NK-92 (cell line): ENCODE measurements around the gene ATOSA.

Experiments used
- DNase-seq: peaks from one replicate; lab custom pipeline; 2025; ENCODE audit not compliant: unreplicated experiment; lab: John Stamatoyannopoulos, UW

ATOSA gene

GRCh38 chr15:52689562-52689961 is 10.4 kb upstream of the ATOSA start:
- DNase-seq, result no peak

- no peak for DNase-seq
Measured at GRCh38 chr15:52683580-52683979, 4.4 kb upstream of the ATOSA start.

DNA sequence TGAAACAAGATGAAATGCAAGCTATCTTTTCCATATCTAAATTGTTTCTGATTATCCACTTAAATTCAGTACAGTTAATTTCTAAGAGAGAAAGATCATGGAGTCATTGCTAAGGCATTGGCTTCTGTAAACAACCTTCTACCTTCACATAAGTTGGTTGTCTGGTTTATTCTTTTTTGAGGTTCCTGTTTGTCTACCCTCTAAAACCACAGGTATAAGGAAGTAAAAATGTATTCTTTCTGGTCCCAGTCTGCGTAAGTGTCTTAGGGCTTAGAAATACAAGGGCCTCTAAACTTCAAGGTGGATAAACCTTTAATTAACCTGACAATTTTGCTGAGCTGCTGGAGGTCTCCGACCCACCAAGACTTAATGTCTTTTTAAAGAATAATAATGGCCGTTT is 3.6 kb upstream of the ATOSA start:
- no peak for DNase-seq

DNA sequence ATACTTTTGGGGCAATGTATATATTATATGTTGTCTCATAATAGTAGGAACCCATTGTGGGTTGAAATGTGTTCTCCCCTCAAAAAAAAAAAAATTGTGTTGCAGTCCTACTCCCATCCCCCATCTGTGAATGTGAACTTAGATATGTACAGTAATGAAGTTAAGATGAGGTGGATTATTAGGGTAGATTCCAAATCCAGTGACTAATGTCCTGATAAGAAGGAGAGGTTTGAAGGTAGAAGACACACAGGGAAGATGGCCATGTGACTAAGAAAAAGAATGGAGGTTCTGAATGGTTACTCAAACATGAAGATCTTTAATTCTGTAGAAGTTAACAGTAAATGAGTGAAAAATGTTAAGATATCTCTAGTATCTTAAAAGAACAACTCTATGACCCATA is 3.0 kb upstream of the ATOSA start:
- DNase-seq, result no peak

- DNase-seq, result no peak
Measured at GRCh38 chr15:52681441-52681840, 2.3 kb upstream of the ATOSA start.

- no peak for DNase-seq
Measured at GRCh38 chr15:52680761-52681160, 1.6 kb upstream of the ATOSA start.

DNA sequence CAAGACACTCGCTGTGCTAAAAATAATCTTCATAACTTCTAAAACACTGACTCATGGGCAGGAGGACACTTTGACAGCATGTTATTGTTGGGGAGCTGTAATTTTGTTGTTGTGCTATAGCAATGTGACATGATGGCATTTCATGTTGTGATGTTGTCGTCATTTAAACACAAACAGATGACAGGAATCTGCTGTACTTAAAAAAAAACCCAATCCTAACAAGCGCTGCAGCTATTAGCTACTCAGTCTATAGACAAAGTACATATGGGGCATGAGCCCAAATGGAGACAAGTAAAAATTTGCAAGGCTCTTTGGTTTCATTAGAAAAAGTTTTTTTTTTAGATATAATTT is 828 bp upstream of the ATOSA start:
- no peak for DNase-seq

DNA sequence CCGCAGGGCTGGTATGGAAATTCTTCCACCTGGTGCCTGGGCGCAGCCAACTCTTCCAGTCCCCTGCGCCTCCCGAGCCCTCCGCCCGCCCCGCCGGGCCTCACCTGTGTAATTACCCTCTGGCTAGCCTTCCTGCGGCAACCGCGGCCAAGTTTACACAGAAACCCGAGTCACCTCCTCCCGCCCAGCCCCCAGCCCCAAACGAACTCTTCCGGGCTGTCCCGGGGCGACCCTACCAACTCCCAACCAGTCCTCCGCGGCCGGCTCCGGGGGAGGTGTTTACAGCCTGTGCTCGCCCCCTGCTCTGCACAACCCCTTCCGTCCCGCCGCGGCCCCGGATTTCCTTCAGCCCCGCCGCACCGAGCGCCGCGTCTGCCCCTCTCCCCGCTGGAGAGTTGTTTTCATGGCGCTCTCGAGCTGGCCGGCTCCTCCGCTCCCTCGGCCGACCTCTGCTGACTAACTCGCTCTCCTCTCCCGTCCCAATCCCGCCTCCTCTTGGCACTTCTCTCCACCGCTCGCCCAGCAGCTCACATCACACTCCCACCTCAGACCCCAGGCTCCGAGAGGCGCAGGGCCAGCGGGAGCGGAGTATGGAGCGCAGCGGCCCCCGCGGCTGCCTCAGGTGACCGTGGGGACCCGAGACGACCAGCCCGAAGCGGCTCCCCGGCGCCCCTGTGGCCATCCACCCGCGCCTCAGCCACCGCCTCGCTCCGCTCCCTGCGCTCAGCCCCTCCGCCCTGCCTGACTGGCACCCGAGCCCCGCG is 538 bp downstream of the ATOSA start:
- no peak for DNase-seq

GRCh38 chr15:52677593-52678467 is 1.4 kb downstream of the ATOSA start:
- DNase-seq, result no peak

DNA sequence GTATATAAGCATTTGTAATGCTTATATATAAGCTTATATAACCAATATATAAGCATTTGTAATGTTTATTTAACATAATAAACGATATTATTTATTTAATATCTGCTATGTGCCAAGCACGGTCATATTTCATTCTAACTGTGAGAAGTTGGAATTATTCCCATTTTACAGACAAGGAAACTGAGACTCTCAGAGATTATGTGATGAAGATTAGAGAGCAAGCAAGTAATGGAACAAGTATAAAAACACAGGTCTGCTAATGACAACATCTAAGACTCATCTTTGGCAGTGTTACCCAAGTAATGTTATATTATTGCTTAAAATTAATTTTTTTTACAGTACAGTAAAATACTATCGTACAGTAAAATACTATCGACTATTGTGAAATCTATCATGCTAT is 4.4 kb downstream of the ATOSA start:
- DNase-seq, result no peak

GRCh38 chr15:52673734-52674133 is 5.5 kb downstream of the ATOSA start:
- no peak for DNase-seq

DNA sequence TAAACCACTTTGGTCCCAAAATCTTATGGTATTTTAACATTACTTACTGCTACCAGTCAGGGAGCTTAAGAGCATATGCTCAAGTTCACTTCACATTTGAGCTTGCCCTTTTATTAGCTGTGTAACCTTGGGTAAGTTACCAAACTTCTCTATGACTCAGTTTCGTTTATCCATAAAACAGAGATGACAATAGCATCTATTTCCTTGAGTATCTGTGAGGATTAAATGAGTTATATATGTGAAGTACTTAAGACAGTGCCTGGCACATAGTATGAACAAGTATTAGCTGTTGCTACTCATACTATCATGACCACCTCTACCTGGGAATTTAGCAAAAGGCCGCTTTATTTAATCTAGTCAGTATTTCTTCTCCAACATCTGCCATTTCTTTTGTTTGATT is 5.9 kb downstream of the ATOSA start:
- DNase-seq, result no peak

DNA sequence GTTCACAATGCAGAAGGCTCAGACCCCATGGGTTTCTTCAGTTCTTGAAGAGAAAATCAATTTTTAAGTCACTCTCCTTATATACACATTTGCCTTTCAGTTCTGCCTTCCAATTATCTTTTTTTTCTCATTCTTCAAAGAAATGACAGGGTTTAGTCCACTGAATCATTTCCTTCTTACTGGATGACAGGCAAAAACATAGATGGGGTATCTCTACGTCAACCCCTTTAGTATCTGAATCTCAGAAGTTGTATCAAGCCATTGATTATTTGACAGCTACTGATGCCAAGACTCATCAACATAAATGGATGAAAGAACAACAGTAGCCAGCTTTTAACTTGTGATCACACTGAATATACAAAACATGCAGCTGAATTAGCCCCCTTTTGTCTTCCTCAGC is 6.5 kb downstream of the ATOSA start:
- DNase-seq, result no peak

- DNase-seq, result no peak
Measured at GRCh38 chr15:52670087-52670486, 9.1 kb downstream of the ATOSA start.

GRCh38 chr15:52668133-52668532 is 11.1 kb downstream of the ATOSA start:
- no peak for DNase-seq

DNA sequence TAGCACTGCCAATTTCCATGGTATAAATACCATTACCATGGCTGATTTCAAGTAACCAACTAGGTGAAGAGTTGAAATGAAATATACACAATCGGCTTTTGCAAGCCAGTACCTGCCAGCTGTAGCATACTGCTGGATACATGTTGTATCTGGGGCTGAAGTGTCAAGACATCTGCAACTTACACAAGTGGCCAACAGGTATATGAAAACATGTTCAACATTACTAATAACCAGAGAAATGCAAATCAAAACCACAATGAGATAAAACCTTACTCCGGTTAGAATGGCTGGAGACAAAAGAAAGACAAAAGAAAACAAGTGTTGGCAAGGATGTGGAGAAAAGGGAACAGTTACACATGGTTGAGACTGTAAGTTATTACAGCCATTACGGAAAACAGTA is 11.6 kb downstream of the ATOSA start:
- no peak for DNase-seq

GRCh38 chr15:52663536-52664294 is 15.5 kb downstream of the ATOSA start:
- DNase-seq, result no peak

DNA sequence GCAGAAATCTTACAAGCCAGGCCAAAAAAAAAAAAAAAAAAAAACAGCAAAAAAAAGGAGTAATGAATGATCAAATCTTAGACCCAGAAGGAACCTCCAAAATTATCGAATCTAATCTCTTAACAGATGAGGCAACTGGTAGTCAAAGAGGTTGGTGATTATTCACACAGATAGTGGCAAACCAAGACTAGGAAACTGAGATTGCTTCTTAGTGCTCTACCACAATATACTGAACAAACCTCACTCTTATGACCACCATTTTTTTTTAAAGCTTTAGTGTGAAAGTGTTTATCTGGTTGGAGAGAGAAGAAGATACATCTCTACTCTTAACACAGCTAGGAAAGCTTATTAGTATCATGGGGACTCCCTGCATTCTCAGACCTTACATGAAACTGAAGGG is 17.3 kb downstream of the ATOSA start:
- no peak for DNase-seq

- DNase-seq, result no peak
Measured at GRCh38 chr15:52660192-52660591, 19.0 kb downstream of the ATOSA start.

- DNase-seq, result no peak
Measured at GRCh38 chr15:52658955-52659354, 20.2 kb downstream of the ATOSA start.

DNA sequence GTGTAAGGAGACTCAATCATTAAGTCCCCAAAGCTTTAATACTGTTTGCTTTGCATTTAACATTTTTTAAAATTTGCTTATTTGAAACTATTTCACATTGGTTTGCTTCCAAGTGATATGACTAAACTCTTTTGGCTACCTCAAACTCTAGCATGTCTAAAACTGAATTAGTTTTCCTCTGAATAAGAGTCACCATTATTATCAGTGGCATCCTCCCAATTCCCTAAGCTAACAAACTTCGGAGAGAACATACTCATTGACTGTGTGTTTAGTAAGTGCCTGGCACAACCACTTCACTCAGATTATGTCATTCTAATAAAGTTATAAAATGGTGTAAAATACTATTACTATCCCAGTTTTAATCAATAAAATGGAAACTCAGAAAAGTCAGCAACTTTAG is 21.9 kb downstream of the ATOSA start:
- no peak for DNase-seq

GRCh38 chr15:52656412-52656811 is 22.8 kb downstream of the ATOSA start:
- DNase-seq, result no peak
